ENCODE data around the gene NPC1L1.

DNA sequence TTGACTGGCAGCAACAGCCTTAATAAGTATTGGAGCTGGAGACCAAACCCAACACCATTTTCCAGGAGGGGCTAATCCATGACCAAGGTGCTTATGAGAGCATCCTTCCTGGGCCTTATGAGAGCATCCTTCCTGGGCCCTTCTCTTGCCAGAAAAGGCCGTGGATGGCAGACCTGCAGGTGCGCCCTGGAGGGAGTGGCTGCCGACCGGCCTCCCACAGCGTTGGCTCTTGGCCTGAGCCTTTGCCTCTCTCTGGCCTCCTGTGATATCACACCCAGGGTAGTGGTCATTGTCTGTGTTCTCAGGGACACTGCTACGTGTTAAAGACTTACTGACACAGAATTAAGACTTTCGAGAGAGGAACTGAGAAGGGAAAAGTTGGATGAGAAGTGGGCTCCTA is 28.4 kb downstream of the NPC1L1 start:
- TF ChIP-seq, protein P1, sequence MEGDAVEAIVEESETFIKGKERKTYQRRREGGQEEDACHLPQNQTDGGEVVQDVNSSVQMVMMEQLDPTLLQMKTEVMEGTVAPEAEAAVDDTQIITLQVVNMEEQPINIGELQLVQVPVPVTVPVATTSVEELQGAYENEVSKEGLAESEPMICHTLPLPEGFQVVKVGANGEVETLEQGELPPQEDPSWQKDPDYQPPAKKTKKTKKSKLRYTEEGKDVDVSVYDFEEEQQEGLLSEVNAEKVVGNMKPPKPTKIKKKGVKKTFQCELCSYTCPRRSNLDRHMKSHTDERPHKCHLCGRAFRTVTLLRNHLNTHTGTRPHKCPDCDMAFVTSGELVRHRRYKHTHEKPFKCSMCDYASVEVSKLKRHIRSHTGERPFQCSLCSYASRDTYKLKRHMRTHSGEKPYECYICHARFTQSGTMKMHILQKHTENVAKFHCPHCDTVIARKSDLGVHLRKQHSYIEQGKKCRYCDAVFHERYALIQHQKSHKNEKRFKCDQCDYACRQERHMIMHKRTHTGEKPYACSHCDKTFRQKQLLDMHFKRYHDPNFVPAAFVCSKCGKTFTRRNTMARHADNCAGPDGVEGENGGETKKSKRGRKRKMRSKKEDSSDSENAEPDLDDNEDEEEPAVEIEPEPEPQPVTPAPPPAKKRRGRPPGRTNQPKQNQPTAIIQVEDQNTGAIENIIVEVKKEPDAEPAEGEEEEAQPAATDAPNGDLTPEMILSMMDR (IDR thresholded peaks at IDR 0.05): no peak
- TF ChIP-seq POLR2A (IDR thresholded peaks at IDR 0.05): no peak
